ENCODE results near the gene KDM2B.

The KDM2B gene

GRCh38 chr12:121509339-121509738 lies 71.5 kb downstream of the KDM2B start:
- Histone ChIP-seq H2AFZ (ENCODE audit: low read depth, low read length) (no peak overlapping the region), H3K36me3 (replicated peaks; ENCODE audit: low read depth, low read length) (peaks cover 67% of the 10 kb centered on the region), H3K4me1 (ENCODE audit: low read length) (peaks cover 6% of the 10 kb centered on the region), H3K4me3 (ENCODE audit: low read length) (no peak overlapping the region), H3K4me2 (ENCODE audit: low read length) (no peak overlapping the region), H3K9me3 (ENCODE audit: insufficient read depth, low read length) (no peaks in the 10 kb centered on the region), H3K27ac (ENCODE audit: low read length) (no peak overlapping the region), H3K27me3 (ENCODE audit: low read depth, low read length) (no peaks in the 10 kb centered on the region), H4K20me1 (ENCODE audit: insufficient read depth, low read length) (peaks cover 81% of the 10 kb centered on the region), H3K79me2 (ENCODE audit: low read length) (peaks cover 95% of the 10 kb centered on the region), H3K9ac (ENCODE audit: low read length) (no peak overlapping the region)
- TF ChIP-seq CTCF (IDR thresholded peaks at IDR 0.05; ENCODE audit: low read depth, low read length) (no peak), EZH2phosphoT487 (IDR thresholded peaks at IDR 0.05; ENCODE audit: low read depth) (no peak)

DNA sequence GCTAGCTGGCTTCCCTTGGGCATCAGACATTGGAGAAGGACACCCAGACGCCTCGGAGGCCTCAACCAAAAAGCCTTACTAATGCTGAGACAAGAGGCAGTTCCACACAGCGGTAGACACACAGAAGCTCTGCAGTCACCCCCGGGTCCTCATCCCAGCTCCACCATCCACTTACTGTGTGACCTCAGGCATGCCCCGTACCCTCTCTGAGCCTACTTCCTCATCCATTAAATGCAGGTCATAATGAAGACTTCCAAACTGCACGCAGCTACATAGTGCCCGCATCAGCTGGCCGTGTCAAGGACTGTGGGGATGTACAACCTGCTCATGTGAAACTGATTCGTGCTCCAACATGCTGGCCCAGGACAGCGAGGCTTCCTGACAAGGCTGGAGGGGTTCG lies 72.3 kb downstream of the KDM2B start:
- Histone ChIP-seq H3K4me2 (ENCODE audit: low read length) (no peak overlapping the region), H3K36me3 (replicated peaks; ENCODE audit: low read depth, low read length) (peaks cover 71% of the 10 kb centered on the region), H3K27me3 (ENCODE audit: low read depth, low read length) (no peaks in the 10 kb centered on the region), H3K4me1 (ENCODE audit: low read length) (no peaks in the 10 kb centered on the region), H3K9ac (ENCODE audit: low read length) (no peak overlapping the region), H3K4me3 (ENCODE audit: low read length) (no peak overlapping the region), H2AFZ (ENCODE audit: low read depth, low read length) (no peak overlapping the region), H3K79me2 (ENCODE audit: low read length) (peaks cover 95% of the 10 kb centered on the region), H3K9me3 (ENCODE audit: insufficient read depth, low read length) (no peaks in the 10 kb centered on the region), H4K20me1 (ENCODE audit: insufficient read depth, low read length) (peaks cover 81% of the 10 kb centered on the region), H3K27ac (ENCODE audit: low read length) (no peak overlapping the region)
- no peak for TF ChIP-seq EZH2phosphoT487 (IDR thresholded peaks at IDR 0.05; ENCODE audit: low read depth)
- no peak for TF ChIP-seq CTCF (IDR thresholded peaks at IDR 0.05; ENCODE audit: low read depth, low read length)

- no peak overlapping the region for H3K4me3 ChIP-seq (ENCODE audit: low read length)
- peaks cover 81% of the 10 kb centered on the region for H4K20me1 ChIP-seq (ENCODE audit: insufficient read depth, low read length)
- H3K4me1 ChIP-seq (ENCODE audit: low read length) = no peaks in the 10 kb centered on the region
- peaks cover 69% of the 10 kb centered on the region for H3K36me3 ChIP-seq (replicated peaks; ENCODE audit: low read depth, low read length)
- no peaks in the 10 kb centered on the region for H3K27me3 ChIP-seq (ENCODE audit: low read depth, low read length)
- no peak overlapping the region for H3K4me2 ChIP-seq (ENCODE audit: low read length)
- H3K9ac ChIP-seq (ENCODE audit: low read length) = no peak overlapping the region
- H2AFZ ChIP-seq (ENCODE audit: low read depth, low read length) = no peak overlapping the region
- TF ChIP-seq CTCF (IDR thresholded peaks at IDR 0.05; ENCODE audit: low read depth, low read length) (no peak), EZH2phosphoT487 (IDR thresholded peaks at IDR 0.05; ENCODE audit: low read depth) (no peak)
- H3K27ac ChIP-seq (ENCODE audit: low read length) = no peak overlapping the region
- H3K79me2 ChIP-seq (ENCODE audit: low read length) = peaks cover 95% of the 10 kb centered on the region
- no peaks in the 10 kb centered on the region for H3K9me3 ChIP-seq (ENCODE audit: insufficient read depth, low read length)
Observed at GRCh38 chr12:121507984-121508383, 72.8 kb downstream of the KDM2B start.

- H3K4me2 ChIP-seq (ENCODE audit: low read length) = no peak overlapping the region
- peaks cover 62% of the 10 kb centered on the region for H3K36me3 ChIP-seq (replicated peaks; ENCODE audit: low read depth, low read length)
- H3K27ac ChIP-seq (ENCODE audit: low read length) = no peak overlapping the region
- no peak overlapping the region for H2AFZ ChIP-seq (ENCODE audit: low read depth, low read length)
- no peaks in the 10 kb centered on the region for H3K4me1 ChIP-seq (ENCODE audit: low read length)
- peaks cover 93% of the 10 kb centered on the region for H3K79me2 ChIP-seq (ENCODE audit: low read length)
- no peaks in the 10 kb centered on the region for H3K9me3 ChIP-seq (ENCODE audit: insufficient read depth, low read length)
- no peak overlapping the region for H3K4me3 ChIP-seq (ENCODE audit: low read length)
- peaks cover 77% of the 10 kb centered on the region for H4K20me1 ChIP-seq (ENCODE audit: insufficient read depth, low read length)
- no peak overlapping the region for H3K9ac ChIP-seq (ENCODE audit: low read length)
- TF ChIP-seq EZH2phosphoT487 (IDR thresholded peaks at IDR 0.05; ENCODE audit: low read depth) (no peak), CTCF (IDR thresholded peaks at IDR 0.05; ENCODE audit: low read depth, low read length) (no peak)
- no peaks in the 10 kb centered on the region for H3K27me3 ChIP-seq (ENCODE audit: low read depth, low read length)
Observed at GRCh38 chr12:121507245-121507644, 73.6 kb downstream of the KDM2B start.

Data from OCI-LY3 (cell line).